Common myeloid progenitor, CD34-positive (primary cell): ENCODE measurements around the gene PRKCZ.

Experiments
- CTCF ChIA-PET: fragments of 350-600 bp; sonication (Branson Sonifier 250); formaldehyde crosslinking; loops from one replicate; lab custom pipeline; 2021; ENCODE audit warnings: antibody characterized with exemption; lab: Charles Lee
- POLR2A ChIA-PET: fragments of 350-600 bp; sonication (Branson Sonifier 250); formaldehyde crosslinking; loops from one replicate; lab custom pipeline; 2021; ENCODE audit warnings: antibody characterized with exemption; lab: Charles Lee
- DNase-seq, 3 donors: peaks; one replicate each; pipeline versions ENCODE4 v3.0.0 to v3.0.0-alpha.2; 2013
- H3K27ac ChIP-seq, 2 experiments: 1 replicate in 1 of 2; 2 replicates in 1 of 2; pipeline ENCODE4 v1.7.0; 2013; ENCODE audit warnings: inconsistent platforms in 2 of 2, low read length in 2 of 2, mild to moderate bottlenecking in 2 of 2, low read depth in 1 of 2, moderate library complexity in 1 of 2; ENCODE audit not compliant: severe bottlenecking in 2 of 2, insufficient read depth in 1 of 2, poor library complexity in 1 of 2
- H3K27me3 ChIP-seq, 5 experiments: replicated peaks in 2 of 5; 1 replicate in 3 of 5; 2 replicates in 2 of 5; pipeline versions ENCODE4 v1.6.1 to v1.7.0; 2013; ENCODE audit warnings: low read length in 4 of 5, mild to moderate bottlenecking in 2 of 5, moderate library complexity in 2 of 5, inconsistent platforms in 1 of 5; ENCODE audit not compliant: insufficient read depth in 5 of 5, control insufficient read depth in 4 of 5
- H3K36me3 ChIP-seq, 4 experiments: 1 replicate in 2 of 4; 2 replicates in 2 of 4; pipeline versions ENCODE4 v1.6.1 to v1.7.0; 2013; ENCODE audit warnings: low read length in 3 of 4, control low read depth in 1 of 4, mild to moderate bottlenecking in 1 of 4; ENCODE audit not compliant: control insufficient read depth in 4 of 4, insufficient read depth in 4 of 4
- H3K4me1 ChIP-seq, 4 experiments: 1 replicate in 3 of 4; 2 replicates in 1 of 4; pipeline versions ENCODE4 v1.6.1 to v1.7.1; 2013; ENCODE audit warnings: low read length in 3 of 4, mild to moderate bottlenecking in 3 of 4, control low read depth in 1 of 4, inconsistent platforms in 1 of 4, moderate library complexity in 1 of 4; ENCODE audit not compliant: control insufficient read depth in 4 of 4, insufficient read depth in 4 of 4; ENCODE audit errors: control extremely low read depth in 1 of 4
- H3K4me3 ChIP-seq, 7 experiments: 1 replicate in 4 of 7; 2 replicates in 3 of 7; pipeline versions ENCODE4 v1.5.1 to v1.7.0; 2013; ENCODE audit warnings: mild to moderate bottlenecking in 7 of 7, low read length in 6 of 7, moderate library complexity in 6 of 7, inconsistent platforms in 2 of 7, low read depth in 2 of 7, control low read depth in 1 of 7; ENCODE audit not compliant: insufficient read depth in 4 of 7, control insufficient read depth in 1 of 7; ENCODE audit errors: extremely low read depth in 1 of 7
- H3K9me3 ChIP-seq, 5 experiments: 1 replicate in 4 of 5; 2 replicates in 1 of 5; pipeline versions ENCODE4 v1.6.1 to v1.7.1; 2013; ENCODE audit warnings: low read length in 4 of 5, mild to moderate bottlenecking in 2 of 5, inconsistent platforms in 1 of 5, low read depth in 1 of 5, moderate library complexity in 1 of 5; ENCODE audit not compliant: control insufficient read depth in 4 of 5, insufficient read depth in 2 of 5; ENCODE audit errors: control extremely low read depth in 1 of 5
- WGBS: methylation state at CpG from one replicate; pipeline ENCODE4 v1.1.5; 2013; ENCODE audit not compliant: insufficient coverage; 5-methylcytosine and 5-hydroxymethylcytosine counted together

The PRKCZ gene

GRCh38 chr1:2189459-2190425 lies 139.5 kb downstream of the PRKCZ start:
- H3K4me3 ChIP-seq: peak overlapping the region in 6 of 7 experiments; percentile 19 to 81 (median 64)
- POLR2A ChIA-PET: interaction anchor here (0.6 to 0.9 kb wide), 2 partner anchors 9 to 111 kb away, joined by 3 read pairs; no protein-coding TSS in a partner anchor

GRCh38 chr1:2190491-2190976 lies 140.3 kb downstream of the PRKCZ start:
- WGBS: 97% methylated on average over 16 of the region's 19 CpGs
- CTCF ChIA-PET: interaction anchor here (2.4 to 6.3 kb wide), 2 partner anchors 16 to 192 kb away, joined by 7 to 38 read pairs; no protein-coding TSS in a partner anchor
- peaks cover 0 to 17% (median 4%) of the 10 kb centered on the region in 4 experiments for H3K36me3 ChIP-seq
- H3K27me3 ChIP-seq: no peaks in the 10 kb centered on the region
- POLR2A ChIA-PET: interaction anchor here (0.6 to 0.9 kb wide), 2 partner anchors 8 to 44 kb away, joined by 3 read pairs; no protein-coding TSS in a partner anchor
- peaks cover 0 to 27% (median 22%) of the 10 kb centered on the region in 4 experiments for H3K4me1 ChIP-seq
- no peak overlapping the region for H3K4me3 ChIP-seq
- DNase-seq: no peak
- H3K9me3 ChIP-seq: no peaks in the 10 kb centered on the region
- H3K27ac ChIP-seq: peak overlapping the region in 1 of 2 experiments; percentile 43

More at GRCh38 chr1:2189459-2190425, 139.5 kb downstream of the PRKCZ start:
- Histone ChIP-seq H3K9me3 (no peaks in the 10 kb centered on the region), H3K4me1 (peaks cover 0 to 23% (median 17%) of the 10 kb centered on the region in 4 experiments), H3K27me3 (no peaks in the 10 kb centered on the region), H3K36me3 (peaks cover 0 to 25% (median 4%) of the 10 kb centered on the region in 4 experiments), H3K27ac (peak overlapping the region in 1 of 2 experiments; percentile 68)
- DNase-seq: peak; percentile 78 to 91 (median 89)
- WGBS: 37% methylated on average over 65 of the region's 65 CpGs
- CTCF ChIA-PET: interaction anchor here (0.6 to 6.3 kb wide), 4 partner anchors 17 to 193 kb away, joined by 3 to 38 read pairs (median 4); no protein-coding TSS in a partner anchor

- no peak for DNase-seq
- POLR2A ChIA-PET: no interaction called here
- WGBS: 94% methylated on average over 27 of the region's 30 CpGs
- Histone ChIP-seq H3K9me3 (no peaks in the 10 kb centered on the region), H3K36me3 (peaks cover 0 to 7% (median 1%) of the 10 kb centered on the region in 4 experiments), H3K27me3 (no peaks in the 10 kb centered on the region), H3K4me3 (no peak overlapping the region), H3K4me1 (peaks cover 0 to 30% (median 28%) of the 10 kb centered on the region in 4 experiments), H3K27ac (no peak overlapping the region)
- CTCF ChIA-PET: interaction anchor here (2.4 to 6.3 kb wide), 2 partner anchors 18 to 190 kb away, joined by 7 to 38 read pairs; no protein-coding TSS in a partner anchor
Measured at GRCh38 chr1:2192031-2192995, 142.1 kb downstream of the PRKCZ start.

- H3K27ac ChIP-seq: peak overlapping the region in 1 of 2 experiments; percentile 68
- DNase-seq: no peak
- ChIA-PET POLR2A (no interaction called here), CTCF (interaction anchor here (0.8 to 6.3 kb wide), 3 partner anchors 62 to 189 kb away, joined by 3 to 38 read pairs (median 4); no protein-coding TSS in a partner anchor)
- peak overlapping the region in 4 of 7 experiments; percentile 42 to 83 (median 60) for H3K4me3 ChIP-seq
- 90% methylated on average over 31 of the region's 44 CpGs for WGBS
- H3K4me1 ChIP-seq: peaks cover 0 to 33% (median 32%) of the 10 kb centered on the region in 4 experiments
- H3K27me3 ChIP-seq: no peaks in the 10 kb centered on the region
- H3K36me3 ChIP-seq: peaks cover 0 to 3% (median 1%) of the 10 kb centered on the region in 4 experiments
- no peaks in the 10 kb centered on the region for H3K9me3 ChIP-seq
Measured at GRCh38 chr1:2193514-2194281, 143.5 kb downstream of the PRKCZ start.

GRCh38 chr1:2194319-2194897 lies 144.2 kb downstream of the PRKCZ start, which contains the start of gene FAAP20:
Gene FAAP20 (minus strand): TSS chr1:2194772. CDS start chr1:2194749, 23 bp downstream.
- H3K36me3 ChIP-seq: peaks cover 0 to 3% (median 1%) of the 10 kb centered on the region in 4 experiments
- H3K4me3 ChIP-seq: peak within 1 kb of the TSS; percentile 28 to 83 (median 67)
- DNase-seq: peak in 2 of 3 donors; percentile 54 to 56
- ChIA-PET CTCF (interaction anchor here (0.6 to 6.8 kb wide), 28 partner anchors 9 to 338 kb away, joined by 3 to 98 read pairs (median 4); partner anchors contain the start of gene SKI), POLR2A (interaction anchor here (0.8 to 1.5 kb wide), 13 partner anchors 18 to 197 kb away, joined by 3 to 15 read pairs (median 4); partner anchors contain the start of genes MORN1, RER1 and SKI)
- no peaks in the 10 kb centered on the region for H3K9me3 ChIP-seq
- 0% methylated on average over 32 of the region's 63 CpGs for WGBS
- H3K4me1 ChIP-seq: peaks cover 0 to 37% (median 35%) of the 10 kb centered on the region in 4 experiments
- peak within 1 kb of the TSS; percentile 58 to 86 for H3K27ac ChIP-seq
- no peaks in the 10 kb centered on the region for H3K27me3 ChIP-seq
